NOMO-1 (cell line): ENCODE results near the gene CNKSR3.
"Not testable (repeated sequence)": the region's sequence is repeated elsewhere in the genome, so short reads cannot be mapped to it uniquely, and the experiment has no call there.

ENCODE experiments used
- DNase-seq, 2 experiments: peaks; one replicate each; lab custom pipeline; 2025; ENCODE audit not compliant: unreplicated experiment in 2 of 2; lab: John Stamatoyannopoulos, UW

The CNKSR3 gene

DNA sequence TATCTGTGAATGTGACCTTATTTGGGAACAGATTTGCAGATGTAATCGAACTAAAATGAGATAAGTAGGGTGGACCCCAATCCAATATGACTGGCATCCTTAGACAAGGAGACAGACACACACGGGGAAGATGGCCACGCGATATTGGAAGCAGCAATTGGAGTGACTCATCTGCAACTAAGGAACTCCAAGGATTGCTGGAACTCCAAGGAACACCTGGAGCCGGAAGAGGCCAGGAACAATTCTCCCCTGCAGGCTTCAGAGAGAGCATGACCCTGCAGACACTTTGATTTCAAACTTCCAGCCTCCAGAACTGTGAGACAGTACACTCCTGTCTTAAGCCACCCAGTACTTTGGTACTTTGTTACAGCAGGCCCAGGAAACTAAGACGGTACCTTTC lies 19.5 kb upstream of the CNKSR3 start:
- DNase-seq = no peak

DNA sequence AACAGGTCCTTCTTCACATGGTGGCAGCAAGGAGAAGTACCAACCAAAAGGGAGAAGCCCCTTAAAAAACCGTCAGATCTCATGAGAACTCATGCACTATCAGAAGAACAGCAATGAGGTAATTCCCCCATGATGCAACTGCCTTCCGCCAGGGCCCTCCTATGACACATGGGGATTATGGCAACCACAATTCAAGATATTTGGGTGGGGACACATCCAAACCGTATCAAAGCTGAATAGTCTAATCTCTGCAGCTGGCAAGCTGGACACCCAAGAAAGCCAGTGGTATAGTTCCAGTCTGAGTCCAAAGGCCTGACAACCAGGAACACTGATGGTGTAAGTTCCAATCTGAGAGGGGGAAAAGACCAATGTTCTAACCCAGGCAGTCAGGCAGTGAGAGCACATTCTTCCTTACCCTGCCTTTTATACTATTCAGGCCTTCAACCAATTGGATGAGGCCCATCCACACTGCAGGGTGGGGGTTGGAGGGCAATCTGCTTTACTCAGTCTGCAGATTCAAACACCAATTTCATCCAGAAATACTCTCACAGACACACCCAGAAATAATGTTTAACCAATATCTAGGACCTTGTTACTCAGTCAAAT lies 17.9 kb upstream of the CNKSR3 start:
- no peak for DNase-seq

DNA sequence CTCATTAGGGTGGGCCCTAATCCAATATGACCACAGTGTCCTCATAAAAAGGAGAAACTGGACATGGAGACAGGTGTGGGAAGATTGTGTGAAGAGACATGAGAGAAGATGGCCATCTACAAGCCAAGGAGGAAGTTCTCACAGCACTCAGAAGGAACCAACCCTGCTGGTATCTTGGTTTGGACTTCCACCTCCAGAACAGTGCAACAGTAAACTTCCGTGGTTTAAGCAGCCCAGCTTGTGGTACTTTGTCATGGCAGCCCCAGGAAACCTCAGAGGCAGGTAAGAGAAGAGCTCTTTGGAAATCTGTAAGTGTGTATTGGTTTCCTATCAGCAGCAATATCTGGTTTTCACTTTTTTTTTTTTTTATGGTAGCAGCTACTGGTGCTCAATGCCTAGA lies 16.5 kb upstream of the CNKSR3 start:
- DNase-seq = no peak

DNA sequence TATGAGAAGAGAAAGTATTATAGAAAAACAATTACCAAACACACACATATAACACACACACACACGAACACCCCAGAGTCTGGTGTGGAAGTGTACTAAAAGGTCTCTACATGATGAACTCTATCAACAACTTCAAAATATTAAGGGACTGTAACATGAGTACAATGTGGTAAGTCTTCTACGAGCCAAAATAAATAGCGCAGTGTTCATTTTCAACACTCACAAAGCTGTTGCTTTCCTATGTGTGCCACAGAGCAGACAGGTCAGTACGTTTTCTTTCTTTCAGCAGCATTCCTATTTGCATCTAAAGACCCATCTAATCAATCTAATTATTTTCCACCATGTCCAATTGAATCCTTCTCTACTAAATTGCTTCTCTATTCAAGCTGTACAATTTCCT lies 12.1 kb upstream of the CNKSR3 start:
- DNase-seq = no peak

DNA sequence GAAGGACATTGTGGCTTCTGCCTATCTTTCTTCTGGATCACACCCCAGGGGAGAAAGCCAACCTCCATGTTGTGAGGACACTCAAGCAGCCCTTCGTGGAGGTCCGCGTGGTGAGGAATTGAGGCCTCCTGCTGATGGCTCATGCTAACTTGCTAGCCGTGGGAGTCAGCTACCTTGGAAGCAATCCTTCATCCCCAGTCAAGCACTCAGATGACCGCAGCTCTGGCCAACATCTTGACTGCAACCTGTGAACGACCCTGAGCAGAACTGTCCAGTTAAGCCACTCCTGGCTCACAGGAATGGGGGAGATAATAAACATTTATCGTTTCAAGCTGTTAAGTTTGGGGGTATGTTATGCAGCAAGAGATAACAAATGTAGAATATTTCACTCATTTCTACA lies 10.9 kb upstream of the CNKSR3 start:
- no peak for DNase-seq

- no peak for DNase-seq
Measured at GRCh38 chr6:154520280-154520679, 9.8 kb upstream of the CNKSR3 start.

GRCh38 chr6:154518396-154518795 lies 7.9 kb upstream of the CNKSR3 start:
- no peak for DNase-seq

- DNase-seq = no peak
Measured at GRCh38 chr6:154516276-154516675, 5.8 kb upstream of the CNKSR3 start.

- no peak for DNase-seq
Measured at GRCh38 chr6:154515826-154516225, 5.3 kb upstream of the CNKSR3 start.

- DNase-seq = not testable (repeated sequence)
Measured at GRCh38 chr6:154515076-154515475, 4.6 kb upstream of the CNKSR3 start.

DNA sequence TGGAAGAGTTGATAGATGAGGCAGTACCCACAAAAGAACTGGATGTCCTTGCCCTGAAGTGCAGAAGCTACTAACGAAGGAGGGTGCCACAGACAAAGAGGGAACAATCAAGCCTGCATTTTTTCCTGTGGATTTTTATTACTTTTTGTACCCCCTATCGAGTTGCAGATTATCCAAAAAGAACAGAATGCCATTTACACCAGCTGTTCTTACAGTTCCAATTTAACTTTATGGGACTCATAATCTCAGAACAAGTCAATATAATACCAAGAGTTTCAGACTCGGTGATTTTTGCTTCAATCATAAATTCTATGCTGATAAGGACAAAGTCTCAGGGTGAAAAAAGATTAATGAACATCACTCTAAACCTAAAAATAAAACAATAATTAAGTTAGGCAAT lies 4.0 kb upstream of the CNKSR3 start:
- DNase-seq = no peak

GRCh38 chr6:154513601-154514320 lies 3.3 kb upstream of the CNKSR3 start:
- no peak for DNase-seq

GRCh38 chr6:154512201-154512600 lies 1.7 kb upstream of the CNKSR3 start:
- DNase-seq = no peak

DNA sequence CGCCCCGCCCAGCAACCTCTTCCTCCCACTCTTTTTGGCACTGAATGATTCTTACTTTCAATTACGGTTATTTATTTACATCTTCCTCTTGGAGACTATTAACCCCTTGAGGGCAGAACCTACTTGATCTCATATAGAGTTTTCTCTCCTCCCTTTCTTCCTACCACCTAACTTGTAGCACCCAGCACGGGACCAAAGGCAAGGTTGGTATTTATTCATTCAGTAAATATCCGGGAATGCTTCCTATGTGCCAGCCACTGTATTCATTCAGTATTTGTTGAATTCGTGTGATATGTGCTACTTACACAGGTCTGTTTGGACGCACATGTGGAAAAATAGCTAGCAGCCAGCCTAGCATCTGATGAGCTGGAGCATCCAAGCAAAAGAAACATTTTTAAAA lies 1.3 kb upstream of the CNKSR3 start:
- DNase-seq = no peak

- peak in 1 of 2 experiments; percentile 37 for DNase-seq
Measured at GRCh38 chr6:154509421-154510143, 903 bp downstream of the CNKSR3 start.

- DNase-seq = no peak
Measured at GRCh38 chr6:154508573-154509375, 1.7 kb downstream of the CNKSR3 start.

GRCh38 chr6:154506991-154507898 lies 3.2 kb downstream of the CNKSR3 start:
- no peak for DNase-seq

DNA sequence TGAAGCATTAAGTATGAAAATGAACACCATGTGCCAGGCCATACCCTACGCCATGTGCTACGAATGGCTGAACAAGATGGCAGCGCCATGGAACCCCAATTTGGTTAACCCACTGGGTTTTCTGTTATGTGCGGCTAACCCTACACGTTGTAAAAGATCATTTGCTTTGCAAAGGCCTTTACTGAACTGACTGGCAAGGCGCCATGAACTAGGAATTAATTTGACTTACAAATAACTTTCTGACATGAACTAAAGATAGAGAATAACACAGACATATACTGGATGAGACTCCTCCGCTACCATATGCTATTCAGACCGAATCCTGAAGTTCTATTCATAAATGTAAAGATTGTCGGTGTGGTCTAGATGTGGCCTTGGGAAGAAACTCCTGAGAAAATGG lies 3.9 kb downstream of the CNKSR3 start:
- DNase-seq = no peak

DNA sequence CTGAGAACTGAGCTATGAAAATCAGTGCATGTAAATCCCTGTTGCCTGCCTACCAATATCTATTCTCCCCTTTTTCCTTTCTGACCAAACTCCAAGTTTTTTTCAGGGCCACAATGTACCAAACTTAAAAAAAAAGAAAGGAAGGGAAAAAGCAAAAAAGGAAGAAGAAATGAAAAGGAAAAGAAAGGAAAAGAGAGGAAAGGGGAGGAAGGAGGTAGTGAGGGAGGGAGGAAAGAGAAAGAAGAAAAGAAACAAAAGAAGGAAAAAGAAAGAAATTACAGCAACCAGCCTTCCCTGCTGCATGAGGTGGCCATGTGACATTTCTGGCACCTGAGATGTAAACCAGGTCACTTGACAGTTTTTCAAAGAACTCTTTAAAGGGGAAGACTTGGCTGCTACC lies 4.4 kb downstream of the CNKSR3 start:
- DNase-seq = no peak

DNA sequence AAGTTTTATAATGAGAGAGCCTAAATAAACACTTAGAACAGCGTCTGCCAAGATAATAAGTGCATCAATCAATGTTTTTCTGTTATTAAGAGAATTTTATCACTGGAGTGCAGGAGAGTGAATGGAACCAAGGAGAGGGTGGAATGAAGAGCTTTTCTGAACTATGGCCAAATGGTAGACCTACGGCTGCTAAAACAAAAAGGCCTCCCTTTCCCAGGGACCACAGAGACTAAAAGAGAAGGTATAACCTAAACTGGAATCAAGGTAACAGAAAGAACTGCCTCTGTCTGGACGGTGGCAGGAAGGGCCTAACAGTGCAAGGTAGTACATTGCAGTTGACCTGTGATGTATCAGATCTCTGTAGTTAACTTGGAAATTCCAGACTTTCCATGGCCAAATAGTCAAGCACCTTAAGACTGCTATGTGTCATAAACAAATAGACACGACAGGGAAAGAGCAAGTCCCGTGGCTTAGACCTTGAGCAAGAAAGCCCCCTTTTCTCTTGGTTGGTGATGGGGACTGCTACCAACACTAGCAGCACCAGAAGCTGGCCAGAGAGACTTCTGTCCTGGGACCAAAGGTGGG lies 5.5 kb downstream of the CNKSR3 start:
- no peak for DNase-seq
